HG02884 (cell line): ENCODE results near the gene DISC1.

Experiments used
- ATAC-seq: cut with Tn5 transposase; IDR thresholded peaks from one replicate; pipeline ENCODE4 v1.9.1; 2021; ENCODE audit warnings: mild to moderate bottlenecking, moderate library complexity; ENCODE audit not compliant: unreplicated experiment

Gene DISC1

GRCh38 chr1:232057896-232058274 is 431.3 kb downstream of the DISC1 start:
- ATAC-seq: no peak

GRCh38 chr1:232059726-232060374 is 433.3 kb downstream of the DISC1 start:
- no peak for ATAC-seq

GRCh38 chr1:232062967-232063366 is 436.4 kb downstream of the DISC1 start:
- no peak for ATAC-seq

- no peak for ATAC-seq
Observed at GRCh38 chr1:232066521-232066920, 439.9 kb downstream of the DISC1 start.

GRCh38 chr1:232074265-232074664 is 447.7 kb downstream of the DISC1 start:
- no peak for ATAC-seq

GRCh38 chr1:232077809-232078208 is 451.2 kb downstream of the DISC1 start:
- no peak for ATAC-seq

- no peak for ATAC-seq
Observed at GRCh38 chr1:232084584-232085223, 458.1 kb downstream of the DISC1 start.

- no peak for ATAC-seq
Observed at GRCh38 chr1:232090816-232091215, 464.2 kb downstream of the DISC1 start.
